GM20000 (cell line): ENCODE measurements around the gene ST7.

ENCODE experiments used
- DNase-seq: peaks from one replicate; pipeline ENCODE4 v3.0.0; 2012; ENCODE audit warnings: low spot score
- CTCF ChIP-seq: IDR thresholded peaks from 2 replicates; pipeline ENCODE4 v1.5.1; 2012; ENCODE audit warnings: mild to moderate bottlenecking, control low read depth; ENCODE audit errors: extremely low read depth, missing control alignments

The ST7 gene

GRCh38 chr7:117247809-117248208 lies 294.5 kb downstream of the ST7 start:
- no peak for TF ChIP-seq CTCF
- no peak for DNase-seq

- DNase-seq: no peak
- TF ChIP-seq CTCF: no peak
Measured at GRCh38 chr7:117248829-117249228, 295.5 kb downstream of the ST7 start.

- no peak for DNase-seq
- no peak for TF ChIP-seq CTCF
Measured at GRCh38 chr7:117249696-117250095, 296.4 kb downstream of the ST7 start.

- TF ChIP-seq CTCF: no peak
- no peak for DNase-seq
Measured at GRCh38 chr7:117250245-117250644, 296.9 kb downstream of the ST7 start.

- DNase-seq: no peak
- TF ChIP-seq CTCF: no peak
Measured at GRCh38 chr7:117250801-117251200, 297.5 kb downstream of the ST7 start.

- TF ChIP-seq CTCF: no peak
- DNase-seq: peak; percentile 47
Measured at GRCh38 chr7:117251687-117252086, 298.4 kb downstream of the ST7 start.

- no peak for DNase-seq
- no peak for TF ChIP-seq CTCF
Measured at GRCh38 chr7:117259615-117260014, 306.3 kb downstream of the ST7 start.

- DNase-seq: no peak
- TF ChIP-seq CTCF: no peak
Measured at GRCh38 chr7:117262546-117262945, 309.2 kb downstream of the ST7 start.
